Measurements from ENCODE around the gene MRPL55.
A peak's percentile ranks its signal among the peaks of the same experiment; 100 is the strongest.

MRPL55 gene

GRCh38 chr1:228084797-228085196 is 24.3 kb downstream of the MRPL55 start:
- no peak for DNase-seq (ENCODE audit: low spot score)
- peak overlapping the region; percentile 81 for H3K27ac ChIP-seq
- TF ChIP-seq, protein P1, sequence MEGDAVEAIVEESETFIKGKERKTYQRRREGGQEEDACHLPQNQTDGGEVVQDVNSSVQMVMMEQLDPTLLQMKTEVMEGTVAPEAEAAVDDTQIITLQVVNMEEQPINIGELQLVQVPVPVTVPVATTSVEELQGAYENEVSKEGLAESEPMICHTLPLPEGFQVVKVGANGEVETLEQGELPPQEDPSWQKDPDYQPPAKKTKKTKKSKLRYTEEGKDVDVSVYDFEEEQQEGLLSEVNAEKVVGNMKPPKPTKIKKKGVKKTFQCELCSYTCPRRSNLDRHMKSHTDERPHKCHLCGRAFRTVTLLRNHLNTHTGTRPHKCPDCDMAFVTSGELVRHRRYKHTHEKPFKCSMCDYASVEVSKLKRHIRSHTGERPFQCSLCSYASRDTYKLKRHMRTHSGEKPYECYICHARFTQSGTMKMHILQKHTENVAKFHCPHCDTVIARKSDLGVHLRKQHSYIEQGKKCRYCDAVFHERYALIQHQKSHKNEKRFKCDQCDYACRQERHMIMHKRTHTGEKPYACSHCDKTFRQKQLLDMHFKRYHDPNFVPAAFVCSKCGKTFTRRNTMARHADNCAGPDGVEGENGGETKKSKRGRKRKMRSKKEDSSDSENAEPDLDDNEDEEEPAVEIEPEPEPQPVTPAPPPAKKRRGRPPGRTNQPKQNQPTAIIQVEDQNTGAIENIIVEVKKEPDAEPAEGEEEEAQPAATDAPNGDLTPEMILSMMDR (conservative IDR thresholded peaks at IDR 0.05; ENCODE audit: low read depth) = no peak
- ChIA-PET CTCF (interaction anchor here (1.1 kb wide), 2 partner anchors 25 to 85 kb away, joined by 3 to 4 read pairs; no protein-coding TSS in a partner anchor), POLR2A (ENCODE audit: low non-redundant PET) (no interaction called here)

DNA sequence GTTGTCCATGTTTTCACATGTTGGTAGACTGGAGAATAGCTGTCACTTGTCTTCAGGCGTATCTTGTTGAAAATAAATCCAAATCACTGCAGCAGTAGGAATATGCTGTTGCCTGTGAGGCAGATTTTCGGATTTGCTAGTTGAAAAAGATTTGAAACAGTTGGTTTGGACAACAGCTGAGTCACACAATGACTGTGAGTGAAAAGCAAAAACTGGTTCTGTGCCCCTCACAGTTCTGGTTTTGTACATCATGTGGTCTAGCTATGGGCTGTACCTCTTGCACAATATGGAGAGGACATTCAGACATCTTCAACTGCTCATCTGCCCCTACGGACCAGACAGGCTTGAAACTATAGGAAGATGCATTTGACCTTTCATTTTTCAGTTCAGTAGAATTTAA is 24.8 kb downstream of the MRPL55 start:
- ChIA-PET POLR2A (ENCODE audit: low non-redundant PET) (no interaction called here), CTCF (interaction anchor here (0.6 to 1.1 kb wide), 3 partner anchors 24 to 417 kb away, joined by 3 to 4 read pairs (median 3); no protein-coding TSS in a partner anchor)
- peak overlapping the region; percentile 85 for H3K27ac ChIP-seq
- no peak for DNase-seq (ENCODE audit: low spot score)
- TF ChIP-seq, protein P1 (conservative IDR thresholded peaks at IDR 0.05; ENCODE audit: low read depth) = no peak

DNA sequence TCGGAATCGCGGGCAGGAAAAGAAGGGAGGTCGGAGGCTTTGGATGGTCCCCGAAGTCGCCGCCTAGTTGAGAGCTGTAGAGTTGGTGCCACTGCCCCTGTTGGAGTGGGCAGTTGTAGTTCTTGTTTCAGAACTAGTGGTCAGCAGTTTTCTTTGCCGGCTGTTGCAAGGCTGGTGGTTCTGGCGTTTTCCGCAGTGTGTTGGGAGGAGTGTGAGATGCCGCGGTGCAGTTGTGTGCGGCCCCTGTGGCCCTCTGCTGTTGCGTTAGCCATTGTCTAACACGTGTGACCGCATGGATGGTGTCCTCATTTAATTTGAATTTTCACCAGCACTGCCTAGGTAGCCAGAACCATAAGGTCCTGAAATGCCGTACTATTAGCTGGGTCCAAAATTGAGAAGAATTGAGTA is 25.2 kb downstream of the MRPL55 start:
- ChIA-PET POLR2A (ENCODE audit: low non-redundant PET) (no interaction called here), CTCF (interaction anchor here (0.6 to 1.1 kb wide), 3 partner anchors 84 to 417 kb away, joined by 3 to 4 read pairs (median 3); no protein-coding TSS in a partner anchor)
- DNase-seq (ENCODE audit: low spot score) = no peak
- TF ChIP-seq, protein P1 (conservative IDR thresholded peaks at IDR 0.05; ENCODE audit: low read depth) = no peak
- peak overlapping the region; percentile 85 for H3K27ac ChIP-seq

DNA sequence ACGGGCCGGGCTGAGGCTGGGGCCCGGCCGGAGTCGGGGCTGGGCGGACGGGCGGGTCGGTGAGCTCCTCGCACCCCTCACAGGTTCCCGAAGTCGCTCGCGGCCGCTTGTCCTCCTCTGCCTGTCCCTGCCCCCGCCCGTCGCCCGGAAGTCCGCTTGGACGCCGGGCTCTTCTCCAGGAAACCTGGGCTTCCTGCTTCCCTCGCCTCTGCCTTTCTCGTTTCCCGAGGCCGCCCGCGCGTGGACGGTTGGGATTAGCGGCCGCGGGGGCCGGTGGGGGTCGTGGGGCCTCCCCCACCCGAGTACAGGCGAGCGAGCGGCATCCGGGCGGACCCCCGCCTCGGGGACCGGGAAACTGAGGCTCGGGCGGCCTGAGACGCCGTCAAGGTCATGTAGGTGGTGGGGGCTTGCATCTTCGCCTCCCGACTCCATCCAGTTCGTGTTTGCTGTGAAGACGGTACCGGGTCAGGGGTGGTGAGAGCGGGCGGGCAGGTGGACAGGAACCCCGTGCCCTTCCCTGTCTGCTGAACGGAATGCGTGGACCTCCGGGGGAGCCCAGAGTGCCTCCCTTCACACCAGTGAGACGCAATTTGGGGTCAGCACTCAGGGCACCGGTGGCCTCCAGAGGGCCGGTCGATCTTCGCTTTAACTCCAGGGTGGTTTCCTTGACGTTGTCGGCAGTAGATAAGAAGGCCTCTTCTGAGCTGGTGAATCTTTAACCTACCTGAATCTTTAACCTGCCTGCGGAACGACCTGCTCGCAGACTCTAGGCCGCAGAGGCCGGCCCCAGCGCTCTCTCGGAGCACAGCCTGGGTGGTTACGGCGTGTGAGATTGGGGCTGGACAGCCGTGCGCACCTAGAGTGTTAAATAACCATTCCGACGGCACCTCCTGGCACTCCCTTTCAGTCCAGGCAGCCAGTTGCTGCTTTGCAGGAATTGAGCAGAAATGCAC is 25.9 kb downstream of the MRPL55 start:
- ChIA-PET CTCF (interaction anchor here (0.6 to 0.7 kb wide), 3 partner anchors 84 to 418 kb away, joined by 3 read pairs; no protein-coding TSS in a partner anchor), POLR2A (ENCODE audit: low non-redundant PET) (no interaction called here)
- TF ChIP-seq, protein P1 (conservative IDR thresholded peaks at IDR 0.05; ENCODE audit: low read depth) = no peak
- no peak for DNase-seq (ENCODE audit: low spot score)
- peak overlapping the region; percentile 85 for H3K27ac ChIP-seq

- ChIA-PET CTCF (interaction anchor here (0.6 to 0.7 kb wide), 2 partner anchors 83 to 341 kb away, joined by 3 to 4 read pairs; no protein-coding TSS in a partner anchor), POLR2A (ENCODE audit: low non-redundant PET) (interaction anchor here (0.5 to 0.6 kb wide), 2 partner anchors 32 to 45 kb away, joined by 3 read pairs; no protein-coding TSS in a partner anchor)
- TF ChIP-seq, protein P1 (conservative IDR thresholded peaks at IDR 0.05; ENCODE audit: low read depth) = no peak
- peak; percentile 95 for DNase-seq (ENCODE audit: low spot score)
- peak within 1 kb of the TSS; percentile 85 for H3K27ac ChIP-seq
These were observed 26.7 kb downstream of the MRPL55 start, which contains the start of gene ARF1 for GRCh38 chr1:228082214-228082917. ARF1 (plus strand) TSS chr1:228082708; CDS start chr1:228097115, 14,407 bp downstream.
